Measurements from ENCODE around the gene ARHGAP18. TPM values are rescaled to one million over a fixed set of nuclear protein-coding genes. Genes with fewer than 3 reads are reported as not detected.

Gene ARHGAP18
- total RNA-seq, 1 donor from 2014 or later: 31.4 TPM

DNA sequence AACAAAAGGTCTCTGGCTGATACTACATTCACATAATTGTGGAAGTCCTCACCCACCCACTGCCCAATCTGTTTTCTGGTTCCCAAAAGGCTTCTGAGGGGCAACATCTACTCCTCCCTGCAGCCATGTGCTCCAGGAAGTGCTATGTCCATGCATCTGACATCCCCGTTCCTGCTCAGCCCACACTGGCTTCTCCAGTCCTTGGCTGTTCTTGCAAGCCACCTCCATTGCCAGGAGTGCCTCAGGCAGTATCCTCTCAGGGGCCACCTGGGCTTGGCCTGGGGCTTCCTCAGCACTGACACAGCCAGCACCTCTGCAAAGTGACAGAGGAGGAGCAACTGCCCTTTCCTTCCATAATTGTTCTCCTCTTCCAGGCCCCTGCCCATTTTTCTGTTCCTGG is 18.3 kb downstream of the ARHGAP18 start:
- DNase-seq (ENCODE audit: low read depth): no peak

GRCh38 chr6:129691043-129691640 is 18.8 kb downstream of the ARHGAP18 start:
- no peak for DNase-seq (ENCODE audit: low read depth)

DNA sequence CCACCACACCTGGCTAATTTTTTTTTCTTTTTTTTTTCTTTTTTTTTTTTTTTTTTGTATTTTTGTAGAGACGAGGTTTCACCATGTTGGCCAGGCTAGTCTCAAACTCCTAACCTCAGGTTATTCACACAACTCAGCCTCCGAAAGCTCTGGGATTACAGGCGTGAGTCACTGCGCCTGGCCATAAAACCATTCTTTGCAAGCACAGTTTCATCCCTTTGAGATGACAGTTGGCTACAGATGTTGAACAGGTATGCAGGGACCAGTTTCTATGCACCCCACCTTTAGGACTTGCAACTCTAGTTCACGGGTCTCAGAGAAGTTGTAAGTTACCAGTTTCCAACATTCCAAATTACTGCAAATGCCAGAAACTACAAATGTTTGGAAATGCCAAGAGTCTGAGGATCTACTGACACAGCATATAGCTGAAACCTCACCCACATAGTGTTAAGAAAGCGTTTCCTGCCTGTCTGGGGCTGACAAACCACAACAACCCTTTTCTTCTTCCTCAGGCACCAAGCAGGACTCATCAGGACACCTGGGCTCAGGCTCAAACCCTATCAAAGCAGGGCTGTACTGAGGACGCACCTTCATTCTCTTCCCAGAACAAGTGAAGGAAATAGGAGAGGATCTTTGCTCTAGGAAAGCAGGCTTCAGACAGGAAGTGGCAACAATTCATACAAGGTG is 22.9 kb downstream of the ARHGAP18 start:
- DNase-seq (ENCODE audit: low read depth): no peak

DNA sequence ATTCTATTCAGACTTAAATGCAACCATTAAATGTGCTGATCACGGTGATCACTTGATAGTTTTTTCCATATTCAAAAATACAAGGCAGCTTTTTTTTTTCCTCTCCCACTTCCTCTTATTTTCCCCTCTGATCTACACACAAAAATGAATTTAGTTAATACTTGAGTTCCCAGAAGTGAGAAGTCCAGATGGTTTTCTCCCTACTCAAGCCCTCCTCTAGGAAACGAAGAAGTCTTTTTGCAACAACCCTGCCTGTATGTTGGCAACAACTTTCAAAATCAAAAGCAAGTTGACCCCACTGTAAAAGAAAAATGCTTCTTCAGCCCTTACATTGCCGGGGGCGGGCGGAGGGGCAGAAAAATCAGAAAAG is 24.3 kb downstream of the ARHGAP18 start:
- DNase-seq (ENCODE audit: low read depth): no peak

- no peak for DNase-seq (ENCODE audit: low read depth)
These were observed 24.9 kb downstream of the ARHGAP18 start for GRCh38 chr6:129684903-129685661.

DNA sequence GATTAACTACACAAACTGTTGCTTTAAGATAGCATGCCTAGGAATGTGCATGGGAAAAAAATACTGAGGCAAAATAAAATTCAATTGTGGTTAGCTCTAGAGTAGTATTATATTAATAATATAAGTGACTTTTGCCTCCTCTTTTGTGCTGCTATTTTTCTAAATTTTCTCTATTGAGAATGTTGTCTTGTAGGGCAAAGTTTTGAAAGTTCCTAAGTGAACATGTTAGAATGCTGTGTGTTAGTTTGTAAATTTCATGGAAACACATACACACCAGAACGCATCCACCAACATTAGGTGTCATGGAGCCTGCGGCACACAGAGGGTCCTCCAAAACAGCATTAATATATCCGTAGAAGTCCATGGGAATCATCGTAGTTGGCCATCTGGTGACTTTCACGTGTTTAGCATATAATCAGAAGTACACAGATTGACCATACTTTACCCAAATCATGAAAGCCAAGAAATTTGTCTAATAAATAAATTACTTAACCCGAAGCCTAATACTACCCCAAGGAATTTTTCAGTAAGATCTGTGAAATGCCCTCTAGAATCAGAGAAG is 25.6 kb downstream of the ARHGAP18 start:
- DNase-seq (ENCODE audit: low read depth): no peak

GRCh38 chr6:129683601-129684322 is 26.2 kb downstream of the ARHGAP18 start:
- DNase-seq (ENCODE audit: low read depth): peak; percentile 100

- no peak for DNase-seq (ENCODE audit: low read depth)
These were observed 28.1 kb downstream of the ARHGAP18 start for GRCh38 chr6:129681913-129682205.

- DNase-seq (ENCODE audit: low read depth): no peak
These were observed 29.3 kb downstream of the ARHGAP18 start for GRCh38 chr6:129680633-129681032.

DNA sequence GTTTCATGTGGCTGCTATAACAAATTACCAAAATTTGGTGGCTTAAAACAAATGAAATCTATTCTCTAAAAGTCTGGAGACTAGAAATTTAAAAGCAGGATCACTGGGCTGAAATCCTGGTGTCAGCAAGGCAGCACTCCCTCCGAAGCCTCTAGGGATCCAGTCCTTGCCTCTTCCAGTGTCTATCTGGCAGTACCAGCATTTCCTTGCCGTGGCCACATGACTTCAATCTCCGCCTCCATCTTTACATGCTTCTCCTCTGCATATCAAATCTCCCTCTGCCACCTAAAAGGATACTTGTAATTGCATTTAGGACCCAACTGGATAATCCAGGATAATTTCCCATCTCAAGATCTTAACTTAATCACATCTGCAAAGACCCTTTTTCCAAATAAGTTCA is 30.2 kb downstream of the ARHGAP18 start:
- no peak for DNase-seq (ENCODE audit: low read depth)

- no peak for DNase-seq (ENCODE audit: low read depth)
These were observed 30.7 kb downstream of the ARHGAP18 start for GRCh38 chr6:129679275-129679674.

- no peak for DNase-seq (ENCODE audit: low read depth)
These were observed 31.5 kb downstream of the ARHGAP18 start for GRCh38 chr6:129678463-129678862.

DNA sequence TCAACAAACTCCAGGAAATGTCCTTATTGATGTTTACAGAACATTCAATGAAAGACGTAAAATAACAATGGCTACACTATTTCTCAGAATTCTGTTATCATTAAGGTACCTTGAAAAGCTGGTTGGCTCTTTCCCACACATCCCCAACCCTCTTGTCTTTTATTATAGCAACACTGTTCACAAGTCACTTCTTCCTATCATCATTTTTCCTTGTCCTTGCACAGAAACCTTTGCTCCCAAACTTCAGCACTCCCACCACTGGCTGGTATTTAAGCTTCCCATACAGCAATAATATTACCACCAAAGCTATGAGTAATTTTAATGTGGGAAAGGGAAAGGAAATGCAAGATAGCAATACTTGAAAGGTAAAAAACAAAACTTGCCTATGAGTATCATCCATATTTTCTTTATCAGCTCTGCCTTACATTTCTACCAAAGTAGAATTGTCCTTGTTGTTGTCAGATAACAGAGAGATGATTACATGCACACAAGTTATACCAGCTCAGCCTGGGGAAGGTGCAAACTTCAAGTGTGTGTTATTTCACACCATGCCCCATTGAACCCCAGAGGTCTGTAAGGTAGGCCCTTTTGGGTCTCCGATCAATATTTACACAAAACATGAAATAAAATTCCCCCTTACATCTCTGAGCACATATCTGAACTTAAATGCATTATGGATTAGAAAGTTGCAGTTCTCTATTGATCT is 32.2 kb downstream of the ARHGAP18 start:
- no peak for DNase-seq (ENCODE audit: low read depth)

GRCh38 chr6:129675669-129676472 is 34.1 kb downstream of the ARHGAP18 start:
- no peak for DNase-seq (ENCODE audit: low read depth)

GRCh38 chr6:129673748-129674147 is 36.2 kb downstream of the ARHGAP18 start:
- no peak for DNase-seq (ENCODE audit: low read depth)

DNA sequence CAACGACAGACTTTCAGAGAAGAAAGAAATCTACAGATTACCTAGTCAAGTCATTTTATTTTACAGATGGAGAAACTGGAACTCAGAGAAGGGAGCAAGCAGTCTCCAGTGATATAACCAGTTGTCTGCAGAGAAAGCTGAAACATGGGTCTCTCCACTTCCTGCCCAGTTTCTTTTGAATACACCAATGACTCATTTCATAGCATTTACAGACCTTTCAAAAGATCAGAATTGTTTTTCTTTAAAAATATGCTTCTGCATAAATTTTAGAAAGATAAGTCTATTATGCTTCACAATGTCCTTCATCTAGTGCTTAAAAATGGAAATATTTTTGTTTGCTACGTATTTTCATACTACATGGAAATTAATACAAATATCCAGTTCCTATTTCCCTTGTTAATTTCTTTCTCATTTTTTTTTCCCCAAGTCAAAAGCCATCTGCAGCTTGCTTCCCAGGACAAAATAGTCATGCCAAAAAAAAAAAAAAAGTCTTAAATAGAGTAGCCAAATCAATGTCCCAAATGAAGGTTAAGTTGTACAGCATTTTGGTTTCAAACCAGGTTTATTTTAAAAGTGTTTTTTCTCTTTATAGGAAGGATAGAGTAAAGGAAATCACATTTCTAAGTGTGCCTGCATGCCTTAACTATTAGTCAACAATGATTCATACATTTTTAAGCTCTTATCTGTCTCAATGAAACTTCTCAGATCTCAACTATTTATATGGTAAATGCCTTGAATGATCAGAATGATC is 36.9 kb downstream of the ARHGAP18 start:
- DNase-seq (ENCODE audit: low read depth): peak; percentile 93

GRCh38 chr6:129672341-129672682 is 37.7 kb downstream of the ARHGAP18 start:
- no peak for DNase-seq (ENCODE audit: low read depth)

GRCh38 chr6:129671442-129672340 is 38.3 kb downstream of the ARHGAP18 start:
- no peak for DNase-seq (ENCODE audit: low read depth)

- DNase-seq (ENCODE audit: low read depth): no peak
These were observed 39.3 kb downstream of the ARHGAP18 start for GRCh38 chr6:129670634-129671033.

All from renal cortical epithelial cell (primary cell).